Small intestine (tissue), 7 donors: ENCODE measurements around the gene SLC22A9. TPM values are rescaled to one million over a fixed set of nuclear protein-coding genes. Genes with fewer than 3 reads are reported as not detected.
"Not testable (repeated sequence)": the region's sequence is repeated elsewhere in the genome, so short reads cannot be mapped to it uniquely, and the experiment has no call there.

Experiments used
- DNase-seq, 2 donors: peaks; one replicate each; pipeline versions ENCODE4 v3.0.0 to v3.0.0-alpha.2; 2013
- FAIRE-seq: peaks from 2 replicates; lab custom pipeline; 2012; peaks lifted over from hg19 to GRCh38; lab: Jason Lieb, UNC
- H3K27ac ChIP-seq, 3 donors: one replicate each; pipeline ENCODE4 v1.5.1; 2013; ENCODE audit warnings: low read length in 2 of 3, mild to moderate bottlenecking in 2 of 3, control low read depth in 1 of 3, inconsistent platforms in 1 of 3, low read depth in 1 of 3, moderate library complexity in 1 of 3
- H3K27me3 ChIP-seq, 3 donors: one replicate each; pipeline ENCODE4 v1.6.1; 2013; ENCODE audit warnings: low read length in 3 of 3, inconsistent platforms in 1 of 3; ENCODE audit not compliant: control insufficient read depth in 3 of 3, insufficient read depth in 3 of 3
- H3K36me3 ChIP-seq, 3 donors: one replicate each; pipeline ENCODE4 v1.6.1; 2013; ENCODE audit warnings: low read length in 3 of 3, inconsistent platforms in 1 of 3, low read depth in 1 of 3, mild to moderate bottlenecking in 1 of 3, moderate library complexity in 1 of 3; ENCODE audit not compliant: control insufficient read depth in 3 of 3, insufficient read depth in 2 of 3
- H3K4me1 ChIP-seq, 3 donors: one replicate each; pipeline ENCODE4 v1.6.1; 2013; ENCODE audit warnings: low read length in 2 of 3, inconsistent platforms in 1 of 3, low read depth in 1 of 3, mild to moderate bottlenecking in 1 of 3, moderate library complexity in 1 of 3; ENCODE audit not compliant: control insufficient read depth in 3 of 3, insufficient read depth in 2 of 3
- H3K4me3 ChIP-seq, 3 donors: one replicate each; pipeline ENCODE4 v1.5.1; 2013; ENCODE audit warnings: low read length in 3 of 3, control low read depth in 1 of 3, inconsistent platforms in 1 of 3, low read depth in 1 of 3, mild to moderate bottlenecking in 1 of 3, moderate library complexity in 1 of 3
- H3K9me3 ChIP-seq, 2 donors: one replicate each; pipeline ENCODE4 v1.6.1; 2013; ENCODE audit warnings: low read depth in 1 of 2, low read length in 1 of 2; ENCODE audit not compliant: control insufficient read depth in 2 of 2, insufficient read depth in 1 of 2
- WGBS, 3 donors: extraction: QIAGEN DNeasy Blood & Tissue Kit; methylation state at CpG; one replicate each; pipeline ENCODE4 v1.1.7; 2013; 5-methylcytosine and 5-hydroxymethylcytosine counted together
- polyA plus RNA-seq, 4 donors: library from polyadenylated mRNA; stranded (reverse) in 3 of 4; unstranded in 1 of 4; fragments of 200-250 nt in 3 of 4; fragments of 120-200 nt in 1 of 4; gene quantifications; one replicate each; pipeline versions ENCODE4 v1.2.1 to v1.2.3, GENCODE V29; 2013
- donor health status: healthy with polysubstance abuse.
- donor health status: control.
- donor health status: control.
- donor health status: Bipolar disorder and iron deficiency.
- donor health status: healthy.

SLC22A9 gene
- polyA plus RNA-seq, 4 donors = 0.09 TPM; not detected in 3

GRCh38 chr11:63427971-63428508 is 58.5 kb downstream of the SLC22A9 start:
- Histone ChIP-seq H3K27me3 (peaks cover 0 to 4% (median 0%) of the 10 kb centered on the region in 3 donors), H3K27ac (no peak overlapping the region), H3K9me3 (peaks cover 0 to 3% of the 10 kb centered on the region in 2 donors), H3K36me3 (no peaks in the 10 kb centered on the region), H3K4me1 (no peaks in the 10 kb centered on the region), H3K4me3 (no peak overlapping the region)
- DNase-seq (no peak), FAIRE-seq (no peak)
- WGBS, 3 donors = 74 to 90% (median 79%) methylated on average over 2 of the region's 2 CpGs

DNA sequence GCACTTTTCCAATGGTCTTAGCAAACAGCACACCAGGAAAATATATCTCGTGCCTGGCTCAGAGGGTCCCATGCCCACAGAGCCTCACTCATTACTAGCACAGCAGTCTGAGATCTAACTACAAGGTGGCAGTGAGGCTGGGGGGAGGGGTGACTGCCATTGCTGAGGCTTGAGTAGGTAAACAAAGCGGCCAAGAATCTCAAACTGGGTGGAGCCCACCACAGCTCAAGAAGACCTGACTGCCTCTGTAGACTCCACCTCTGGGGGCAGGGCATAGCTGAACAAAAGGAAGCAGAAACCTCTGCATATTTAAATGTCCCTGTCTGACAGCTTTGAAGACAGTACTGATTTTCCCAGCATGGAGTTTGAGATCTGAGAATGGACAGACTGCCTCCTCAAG is 61.1 kb downstream of the SLC22A9 start:
- H3K27ac ChIP-seq, FAIRE-seq, H3K4me1 ChIP-seq, H3K27me3 ChIP-seq, H3K9me3 ChIP-seq, DNase-seq, H3K36me3 ChIP-seq, H3K4me3 ChIP-seq: not testable (repeated sequence)
- 53 to 77% (median 73%) methylated on average over 2 of the region's 2 CpGs for WGBS, 3 donors

GRCh38 chr11:63435351-63435750 is 65.8 kb downstream of the SLC22A9 start:
- FAIRE-seq, H3K36me3 ChIP-seq, H3K27ac ChIP-seq, H3K27me3 ChIP-seq, DNase-seq, H3K4me3 ChIP-seq, H3K9me3 ChIP-seq, H3K4me1 ChIP-seq: not testable (repeated sequence)
- WGBS, 3 donors = 34 to 60% (median 51%) methylated on average over 18 to 22 of the region's 22 CpGs

DNA sequence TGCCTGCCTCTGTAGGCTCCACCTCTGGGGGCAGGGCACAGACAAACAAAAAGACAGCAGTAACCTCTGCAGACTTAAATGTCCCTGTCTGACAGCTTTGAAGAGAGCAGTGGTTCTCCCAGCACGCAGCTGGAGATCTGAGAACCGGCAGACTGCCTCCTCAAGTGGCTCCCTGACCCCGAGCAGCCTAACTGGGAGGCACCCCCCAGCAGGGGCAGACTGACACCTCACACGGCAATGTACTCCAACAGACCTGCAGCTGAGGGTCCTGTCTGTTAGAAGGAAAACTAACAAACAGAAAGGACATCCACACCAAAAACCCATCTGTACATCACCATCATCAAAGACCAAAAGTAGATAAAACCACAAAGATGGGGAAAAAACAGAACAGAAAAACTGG is 66.2 kb downstream of the SLC22A9 start:
- 11 to 23% (median 19%) methylated on average over 4 of the region's 4 CpGs for WGBS, 3 donors

GRCh38 chr11:63443714-63444113 is 74.1 kb downstream of the SLC22A9 start:
- H3K27ac ChIP-seq = no peak overlapping the region
- no peaks in the 10 kb centered on the region for H3K4me1 ChIP-seq
- H3K4me3 ChIP-seq = no peak overlapping the region
- no peak for DNase-seq
- WGBS, 3 donors = 17 to 69% (median 44%) methylated on average over 1 of the region's 1 CpG
- H3K36me3 ChIP-seq = no peaks in the 10 kb centered on the region
- H3K9me3 ChIP-seq = no peaks in the 10 kb centered on the region
- H3K27me3 ChIP-seq = no peaks in the 10 kb centered on the region
- FAIRE-seq = no peak

More for the DNA sequence above, 66.2 kb downstream of the SLC22A9 start:
- not testable (repeated sequence) for DNase-seq, H3K4me3 ChIP-seq, H3K27ac ChIP-seq, FAIRE-seq, H3K36me3 ChIP-seq, H3K4me1 ChIP-seq, H3K27me3 ChIP-seq, H3K9me3 ChIP-seq

GRCh38 chr11:63444160-63444559 is 74.6 kb downstream of the SLC22A9 start:
- FAIRE-seq (no peak), DNase-seq (no peak)
- Histone ChIP-seq H3K27ac (no peak overlapping the region), H3K4me1 (no peaks in the 10 kb centered on the region), H3K9me3 (no peaks in the 10 kb centered on the region), H3K27me3 (no peaks in the 10 kb centered on the region), H3K4me3 (no peak overlapping the region), H3K36me3 (no peaks in the 10 kb centered on the region)
- 59 to 76% (median 63%) methylated on average over 2 of the region's 2 CpGs for WGBS, 3 donors

- H3K9me3 ChIP-seq = no peaks in the 10 kb centered on the region
- 77 to 91% (median 84%) methylated on average over 2 of the region's 2 CpGs for WGBS, 3 donors
- no peak for FAIRE-seq
- H3K36me3 ChIP-seq = no peaks in the 10 kb centered on the region
- DNase-seq = no peak
- H3K4me3 ChIP-seq = no peak overlapping the region
- H3K4me1 ChIP-seq = no peaks in the 10 kb centered on the region
- H3K27me3 ChIP-seq = no peaks in the 10 kb centered on the region
- no peak overlapping the region for H3K27ac ChIP-seq
Observed at GRCh38 chr11:63445118-63445517, 75.5 kb downstream of the SLC22A9 start.

DNA sequence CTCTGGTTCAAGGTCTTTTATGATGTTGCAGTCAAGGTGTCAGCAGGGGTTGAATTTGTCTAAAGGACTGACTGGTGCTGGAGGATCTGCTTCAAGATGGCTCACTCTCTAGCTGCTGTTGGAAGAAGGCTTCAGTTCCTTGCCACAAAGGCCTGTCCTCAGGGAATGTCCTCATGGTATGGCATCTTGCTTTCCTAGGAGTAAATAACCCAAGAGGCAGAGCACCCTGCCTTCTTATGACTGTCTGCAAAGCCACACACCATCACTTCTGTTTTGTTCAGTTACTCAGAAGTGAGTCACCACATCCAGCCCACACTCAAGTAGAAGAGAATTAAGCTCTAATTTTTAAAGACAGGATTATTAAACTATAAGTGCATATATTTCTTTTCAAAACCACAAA is 76.1 kb downstream of the SLC22A9 start:
- no peaks in the 10 kb centered on the region for H3K4me1 ChIP-seq
- H3K36me3 ChIP-seq = no peaks in the 10 kb centered on the region
- FAIRE-seq (no peak), DNase-seq (no peak)
- no peak overlapping the region for H3K27ac ChIP-seq
- no peaks in the 10 kb centered on the region for H3K9me3 ChIP-seq
- no peak overlapping the region for H3K4me3 ChIP-seq
- no peaks in the 10 kb centered on the region for H3K27me3 ChIP-seq

DNA sequence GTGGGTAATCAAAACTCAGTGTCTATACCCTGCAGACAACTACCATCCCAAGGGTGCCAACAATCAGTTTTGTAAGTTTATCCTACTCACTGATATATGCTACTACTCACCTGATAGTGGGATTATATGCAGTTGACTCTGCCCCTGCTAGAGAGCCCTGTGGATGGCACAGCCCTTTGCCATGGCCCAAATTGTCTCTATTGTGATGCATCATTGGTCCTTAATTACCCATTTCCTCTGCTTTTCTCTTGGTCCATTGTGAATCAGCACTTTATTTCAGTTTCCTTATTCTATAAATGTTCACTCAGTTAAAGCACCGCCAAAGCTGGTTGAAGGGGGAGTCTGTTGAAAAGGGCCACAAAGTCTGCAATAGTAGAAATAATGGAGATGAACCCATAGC is 79.1 kb downstream of the SLC22A9 start:
- no peaks in the 10 kb centered on the region for H3K27me3 ChIP-seq
- no peak overlapping the region for H3K27ac ChIP-seq
- H3K9me3 ChIP-seq = no peaks in the 10 kb centered on the region
- DNase-seq (no peak), FAIRE-seq (no peak)
- H3K4me3 ChIP-seq = no peak overlapping the region
- 31 to 56% (median 52%) methylated on average over 1 of the region's 1 CpG for WGBS, 3 donors
- H3K36me3 ChIP-seq = no peaks in the 10 kb centered on the region
- no peaks in the 10 kb centered on the region for H3K4me1 ChIP-seq
